Endodermal cell (in vitro differentiated cells): ENCODE data around the gene KRTAP10-3. TPM values are rescaled to one million over a fixed set of nuclear protein-coding genes. Genes with fewer than 3 reads are reported as not detected.
"Not testable (repeated sequence)": the region's sequence is repeated elsewhere in the genome, so short reads cannot be mapped to it uniquely, and the experiment has no call there.

Source experiments
- DNase-seq: peaks from one replicate; pipeline ENCODE4 v3.0.0-alpha.2; 2017
- H3K27ac ChIP-seq: 2 replicates; pipeline ENCODE4 v1.5.1; 2013; ENCODE audit warnings: mild to moderate bottlenecking, low read depth, low read length, moderate library complexity
- H3K27me3 ChIP-seq: 2 replicates; pipeline ENCODE4 v1.6.1; 2013; ENCODE audit warnings: mild to moderate bottlenecking, low read length, moderate library complexity; ENCODE audit not compliant: insufficient read depth, control insufficient read depth, poor library complexity, severe bottlenecking
- H3K36me3 ChIP-seq: 2 replicates; pipeline ENCODE4 v1.7.0; 2013; ENCODE audit warnings: mild to moderate bottlenecking, low read length, moderate library complexity; ENCODE audit not compliant: control insufficient read depth, insufficient read depth
- H3K4me1 ChIP-seq: one replicate; pipeline ENCODE4 v1.7.0; 2013; ENCODE audit warnings: low read length; ENCODE audit not compliant: control insufficient read depth, insufficient read depth
- H3K4me3 ChIP-seq: 2 replicates; pipeline ENCODE4 v1.5.1; 2013; ENCODE audit warnings: mild to moderate bottlenecking, low read length, moderate library complexity
- H3K9ac ChIP-seq: 2 replicates; pipeline ENCODE4 v1.6.1; 2013; ENCODE audit warnings: mild to moderate bottlenecking, low read length, moderate library complexity; ENCODE audit not compliant: poor library complexity, severe bottlenecking; ENCODE audit errors: extremely low read depth
- H3K9me3 ChIP-seq: 2 replicates; pipeline ENCODE4 v1.6.1; 2013; ENCODE audit warnings: mild to moderate bottlenecking, low read length, moderate library complexity; ENCODE audit not compliant: control insufficient read depth
- H3K27ac Mint-ChIP-seq: 2 replicates; pipeline ENCODE4 v1.8.0; 2020; ENCODE audit warnings: mixed read lengths
- H3K27me3 Mint-ChIP-seq: 2 replicates; pipeline ENCODE4 v1.8.0; 2021; ENCODE audit warnings: mild to moderate bottlenecking, mixed read lengths; ENCODE audit not compliant: insufficient read depth
- H3K36me3 Mint-ChIP-seq: 2 replicates; pipeline ENCODE4 v1.8.0; 2020; ENCODE audit warnings: low read depth, mixed read lengths
- H3K4me1 Mint-ChIP-seq: 2 replicates; pipeline ENCODE4 v1.8.0; 2020; ENCODE audit warnings: mixed read lengths
- H3K4me3 Mint-ChIP-seq: 2 replicates; pipeline ENCODE4 v1.8.0; 2020; ENCODE audit warnings: mild to moderate bottlenecking, moderate library complexity, mixed read lengths
- H3K9me3 Mint-ChIP-seq: 2 replicates; pipeline ENCODE4 v1.8.0; 2020; ENCODE audit warnings: mild to moderate bottlenecking, mixed read lengths
- WGBS, 2 experiments: methylation state at CpG; one replicate each; pipeline versions ENCODE4 v1.1.5 to v1.1.7; 2013; ENCODE audit warnings: missing lambda C conversion rate in 2 of 2, mixed read lengths in 1 of 2; ENCODE audit not compliant: insufficient coverage in 1 of 2, insufficient read length in 1 of 2; 5-methylcytosine and 5-hydroxymethylcytosine counted together
- total RNA-seq, 2 donors: library from RNA; stranded (reverse); fragmentation: NEBNext Ultra II Directional in 1 of 2; extraction: Animal tissue kit (Norgen Biotek cat#: 25700) in 1 of 2; gene quantifications; 2 replicates in 1 of 2; 3 replicates in 1 of 2; pipeline ENCODE4 v1.2.1, GENCODE V29; 2021
- TF ChIP-seq, protein P1 (sequence below): fragments of 200-600 bp; sonication (generic); conservative IDR thresholded peaks from 2 replicates; pipeline ENCODE4 v1.5.0; 2021; ENCODE audit warnings: antibody characterized with exemption, mild to moderate bottlenecking

The KRTAP10-3 gene
- total RNA-seq, 2 donors from 2014 or later: not detected

DNA sequence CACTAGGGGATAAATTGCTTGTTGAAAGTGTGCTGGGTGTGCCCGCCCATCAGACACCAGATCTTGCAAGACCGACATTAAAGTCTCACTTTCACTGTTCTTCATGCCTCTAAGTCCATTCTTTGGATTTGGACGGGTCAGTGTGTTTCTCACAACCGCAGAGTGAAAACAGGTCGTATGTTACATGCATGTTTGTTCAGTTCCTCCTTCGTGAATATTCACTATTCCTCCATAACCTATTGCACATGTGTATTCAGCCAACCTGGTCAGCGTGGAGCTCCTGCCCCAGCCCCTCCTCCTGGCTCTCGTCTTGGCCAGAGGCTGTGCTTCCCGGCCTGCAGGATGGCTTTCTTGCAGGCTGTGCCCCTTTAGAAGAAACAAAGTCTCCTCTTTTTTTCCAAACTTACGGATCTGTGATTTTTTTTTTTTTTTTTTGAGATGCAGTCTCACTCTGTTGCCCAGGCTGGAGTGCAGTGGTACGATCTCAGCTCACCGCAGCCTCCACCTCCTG lies 35.9 kb upstream of the KRTAP10-3 start:
- Histone ChIP-seq H3K36me3 (no peaks in the 10 kb centered on the region), H3K27me3 (no peaks in the 10 kb centered on the region), H3K4me1 (no peaks in the 10 kb centered on the region), H3K4me3 (no peak overlapping the region), H3K27ac (no peak overlapping the region), H3K9me3 (peaks cover 13% of the 10 kb centered on the region), H3K9ac (no peak overlapping the region)
- TF ChIP-seq, protein P1, sequence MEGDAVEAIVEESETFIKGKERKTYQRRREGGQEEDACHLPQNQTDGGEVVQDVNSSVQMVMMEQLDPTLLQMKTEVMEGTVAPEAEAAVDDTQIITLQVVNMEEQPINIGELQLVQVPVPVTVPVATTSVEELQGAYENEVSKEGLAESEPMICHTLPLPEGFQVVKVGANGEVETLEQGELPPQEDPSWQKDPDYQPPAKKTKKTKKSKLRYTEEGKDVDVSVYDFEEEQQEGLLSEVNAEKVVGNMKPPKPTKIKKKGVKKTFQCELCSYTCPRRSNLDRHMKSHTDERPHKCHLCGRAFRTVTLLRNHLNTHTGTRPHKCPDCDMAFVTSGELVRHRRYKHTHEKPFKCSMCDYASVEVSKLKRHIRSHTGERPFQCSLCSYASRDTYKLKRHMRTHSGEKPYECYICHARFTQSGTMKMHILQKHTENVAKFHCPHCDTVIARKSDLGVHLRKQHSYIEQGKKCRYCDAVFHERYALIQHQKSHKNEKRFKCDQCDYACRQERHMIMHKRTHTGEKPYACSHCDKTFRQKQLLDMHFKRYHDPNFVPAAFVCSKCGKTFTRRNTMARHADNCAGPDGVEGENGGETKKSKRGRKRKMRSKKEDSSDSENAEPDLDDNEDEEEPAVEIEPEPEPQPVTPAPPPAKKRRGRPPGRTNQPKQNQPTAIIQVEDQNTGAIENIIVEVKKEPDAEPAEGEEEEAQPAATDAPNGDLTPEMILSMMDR: no peak
- Mint-ChIP-seq H3K36me3 (no peaks in the 10 kb centered on the region), H3K4me1 (peaks cover 13% of the 10 kb centered on the region), H3K27me3 (no peaks in the 10 kb centered on the region), H3K27ac (no peak overlapping the region), H3K9me3 (no peaks in the 10 kb centered on the region), H3K4me3 (no peak overlapping the region)
- WGBS, 2 experiments: 84 to 86% methylated on average over 7 to 12 of the region's 12 CpGs
- DNase-seq: no peak

DNA sequence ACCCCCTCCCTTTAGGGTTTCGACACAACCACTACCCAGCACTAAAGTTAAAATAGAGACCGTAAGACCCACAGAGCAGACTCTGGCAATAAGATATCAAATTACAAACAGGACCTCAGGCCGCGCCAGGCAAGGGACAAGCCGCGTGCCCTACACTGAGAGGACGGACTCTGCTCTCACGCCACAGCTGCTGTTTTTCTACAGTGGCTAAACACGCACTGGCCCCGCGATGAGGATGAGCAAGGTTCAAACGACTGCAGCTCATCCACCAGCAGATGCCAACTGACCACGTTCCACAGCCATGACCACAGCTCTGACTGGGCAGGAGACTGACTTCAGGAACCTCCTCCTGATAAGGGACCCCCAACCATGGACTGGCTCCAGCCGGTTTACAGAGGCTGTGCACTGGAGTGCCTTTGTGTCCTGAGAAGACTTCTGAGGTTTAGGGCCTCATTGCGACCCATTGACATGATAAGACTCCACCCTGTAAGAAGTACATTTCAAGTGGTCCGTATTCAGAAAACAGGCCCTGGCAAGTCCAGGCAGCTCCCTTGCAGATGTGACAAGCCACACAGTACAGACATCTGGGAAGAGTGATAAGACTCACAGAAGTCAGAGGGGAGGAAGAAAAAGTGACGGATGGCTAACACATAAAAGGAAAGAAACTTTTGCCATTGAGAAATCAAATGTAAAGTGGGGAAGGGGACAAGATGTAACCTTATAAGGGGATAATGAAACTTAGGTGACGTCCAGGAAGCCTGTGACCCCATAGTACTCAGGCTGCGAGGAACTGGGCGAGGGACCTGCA lies 35.2 kb upstream of the KRTAP10-3 start:
- H3K36me3 Mint-ChIP-seq: no peaks in the 10 kb centered on the region
- Histone ChIP-seq H3K27me3 (no peaks in the 10 kb centered on the region), H3K9me3 (peaks cover 10% of the 10 kb centered on the region), H3K36me3 (no peaks in the 10 kb centered on the region), H3K9ac (no peak overlapping the region), H3K4me3 (no peak overlapping the region), H3K27ac (no peak overlapping the region), H3K4me1 (no peaks in the 10 kb centered on the region)
- H3K4me1 Mint-ChIP-seq: peaks cover 13% of the 10 kb centered on the region
- DNase-seq: peak; percentile 58
- TF ChIP-seq, protein P1: no peak
- H3K27ac Mint-ChIP-seq: no peak overlapping the region
- H3K9me3 Mint-ChIP-seq: no peaks in the 10 kb centered on the region
- H3K4me3 Mint-ChIP-seq: no peak overlapping the region
- WGBS, 2 experiments: 84 to 90% methylated on average over 17 to 20 of the region's 20 CpGs
- H3K27me3 Mint-ChIP-seq: no peaks in the 10 kb centered on the region

DNA sequence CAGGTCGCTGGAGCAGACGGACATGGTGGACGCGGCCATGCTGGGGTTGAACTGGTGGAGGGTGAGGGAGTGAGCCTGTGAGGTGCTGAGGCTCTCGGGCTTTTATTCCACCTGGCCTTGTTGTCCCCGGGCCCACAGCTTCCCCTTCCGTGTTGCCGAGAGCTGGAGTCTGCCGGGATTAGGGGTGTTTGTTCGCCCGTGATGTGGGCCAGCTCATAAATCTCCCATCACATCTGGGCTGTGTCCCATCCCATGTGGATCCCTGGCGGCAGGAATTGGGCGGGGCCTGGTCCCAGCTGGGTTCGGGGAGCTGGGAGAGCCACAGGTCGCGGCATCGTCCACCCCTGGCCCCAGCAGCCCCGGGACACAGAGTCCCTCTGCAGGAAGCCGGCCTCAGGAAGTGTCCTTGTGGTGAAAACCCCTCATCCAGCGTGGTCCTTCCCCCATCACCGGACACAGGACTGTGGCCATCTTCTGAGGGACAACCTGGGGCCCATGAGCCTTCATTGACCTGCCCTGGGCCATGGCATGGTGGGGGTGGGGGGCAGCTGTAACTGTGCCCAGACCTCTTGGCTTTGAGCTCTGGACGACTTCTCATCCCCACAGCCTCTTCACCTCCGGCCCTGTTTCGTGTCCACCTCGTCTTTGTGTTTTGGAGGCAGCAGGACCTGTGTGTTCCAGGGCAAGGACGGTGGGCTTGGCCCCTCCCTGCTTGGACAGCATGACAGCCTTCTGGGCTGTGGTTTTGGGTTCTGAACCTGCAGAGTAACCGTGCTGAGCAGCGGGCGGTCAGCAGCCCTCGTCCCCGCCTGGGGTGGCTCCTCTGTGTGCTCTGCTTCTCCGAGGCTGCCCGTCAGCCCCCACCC lies 34.1 kb upstream of the KRTAP10-3 start, which contains the start of gene KRTAP10-6:
Gene KRTAP10-6, minus strand, starts transcription at position 60 of the 866 bp plus-strand sequence. Its CDS starts 21 bp downstream, at position 39.
- Histone ChIP-seq H3K27me3 (no peaks in the 10 kb centered on the region), H3K9me3 (no peaks in the 10 kb centered on the region), H3K27ac (no peak within 1 kb of the TSS), H3K4me1 (no peaks in the 10 kb centered on the region), H3K9ac (no peak within 1 kb of the TSS), H3K36me3 (no peaks in the 10 kb centered on the region), H3K4me3 (no peak within 1 kb of the TSS)
- WGBS, 2 experiments: 93% methylated on average over 19 to 33 of the region's 33 CpGs
- TF ChIP-seq, protein P1: no peak
- H3K27ac Mint-ChIP-seq: no peak within 1 kb of the TSS
- no peaks in the 10 kb centered on the region for H3K27me3 Mint-ChIP-seq
- H3K9me3 Mint-ChIP-seq: peaks cover 5% of the 10 kb centered on the region
- DNase-seq: peak; percentile 57
- peaks cover 9% of the 10 kb centered on the region for H3K4me1 Mint-ChIP-seq
- no peaks in the 10 kb centered on the region for H3K36me3 Mint-ChIP-seq
- no peak within 1 kb of the TSS for H3K4me3 Mint-ChIP-seq

DNA sequence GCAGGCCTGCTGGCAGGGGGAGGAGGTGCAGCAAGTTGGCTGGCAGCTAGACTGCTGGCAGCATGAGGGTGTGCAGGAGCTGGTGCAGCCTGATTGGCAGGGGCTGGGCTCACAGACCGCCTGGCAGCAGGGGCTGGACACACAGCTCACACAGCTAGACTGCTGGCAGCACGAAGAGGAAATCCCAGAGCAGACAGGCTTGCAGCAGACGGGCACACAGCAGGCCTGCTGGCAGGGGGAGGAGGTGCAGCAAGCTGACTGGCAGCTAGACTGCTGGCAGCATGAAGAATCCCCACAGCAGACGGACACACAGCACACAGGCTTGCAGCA lies 33.2 kb upstream of the KRTAP10-3 start:
- H3K9me3 Mint-ChIP-seq, H3K27me3 Mint-ChIP-seq, H3K27me3 ChIP-seq, H3K9ac ChIP-seq, H3K4me1 Mint-ChIP-seq, H3K36me3 Mint-ChIP-seq, H3K4me1 ChIP-seq, H3K4me3 Mint-ChIP-seq, H3K4me3 ChIP-seq, DNase-seq, H3K36me3 ChIP-seq, H3K27ac Mint-ChIP-seq, H3K27ac ChIP-seq, H3K9me3 ChIP-seq: not testable (repeated sequence)
- WGBS, 2 experiments: 100% methylated on average over 1 of the region's 4 CpGs; no CpG with 5 or more reads in 1 of the 2 experiments
